Measurements from ENCODE around the gene SIK2.
"Not testable (repeated sequence)": the region's sequence is repeated elsewhere in the genome, so short reads cannot be mapped to it uniquely, and the experiment has no call there.

The SIK2 gene

DNA sequence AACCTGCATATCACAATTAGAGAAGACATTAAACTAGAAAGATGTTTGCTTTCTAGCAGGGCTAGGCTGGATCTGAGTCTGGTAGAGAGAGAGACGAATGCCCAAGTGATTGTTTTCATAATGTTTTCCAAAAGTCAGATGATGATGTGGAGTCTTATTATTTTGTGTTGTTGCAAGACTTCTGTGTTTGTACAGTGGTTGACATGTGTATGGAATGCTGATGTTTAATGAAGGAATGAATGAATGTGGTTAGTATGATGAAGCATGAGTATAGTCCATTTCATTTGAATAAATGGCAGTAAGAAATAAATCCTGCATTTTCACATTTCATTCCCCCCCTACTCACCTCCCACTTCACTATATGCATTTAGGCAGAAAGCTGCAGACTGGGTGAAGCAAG lies 94.3 kb downstream of the SIK2 start:
- no peak for DNase-seq (ENCODE audit: low read depth in 2 of 2, low spot score in 1 of 2)

DNA sequence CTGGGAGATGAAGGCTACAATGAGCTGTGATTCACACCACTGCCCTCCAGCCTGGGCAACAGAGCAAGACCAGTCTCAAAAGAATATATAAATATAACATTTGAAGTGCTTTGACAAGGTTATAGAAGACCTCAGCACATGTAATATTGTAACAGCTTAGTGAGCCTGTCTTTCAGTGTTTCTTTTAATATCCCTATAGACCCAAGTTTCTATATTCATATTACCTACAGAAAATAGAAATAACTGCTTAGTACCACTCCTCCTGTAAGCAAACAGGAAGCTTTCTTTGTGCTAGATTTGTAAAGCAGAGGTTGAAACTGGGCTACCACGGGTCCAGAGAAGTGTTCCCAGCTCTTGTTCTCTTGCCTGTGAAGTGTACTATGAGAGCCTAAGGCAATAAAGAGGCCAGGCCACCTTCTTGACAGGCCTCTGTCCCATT lies 95.7 kb downstream of the SIK2 start:
- no peak for DNase-seq (ENCODE audit: low read depth in 2 of 2, low spot score in 1 of 2)

DNA sequence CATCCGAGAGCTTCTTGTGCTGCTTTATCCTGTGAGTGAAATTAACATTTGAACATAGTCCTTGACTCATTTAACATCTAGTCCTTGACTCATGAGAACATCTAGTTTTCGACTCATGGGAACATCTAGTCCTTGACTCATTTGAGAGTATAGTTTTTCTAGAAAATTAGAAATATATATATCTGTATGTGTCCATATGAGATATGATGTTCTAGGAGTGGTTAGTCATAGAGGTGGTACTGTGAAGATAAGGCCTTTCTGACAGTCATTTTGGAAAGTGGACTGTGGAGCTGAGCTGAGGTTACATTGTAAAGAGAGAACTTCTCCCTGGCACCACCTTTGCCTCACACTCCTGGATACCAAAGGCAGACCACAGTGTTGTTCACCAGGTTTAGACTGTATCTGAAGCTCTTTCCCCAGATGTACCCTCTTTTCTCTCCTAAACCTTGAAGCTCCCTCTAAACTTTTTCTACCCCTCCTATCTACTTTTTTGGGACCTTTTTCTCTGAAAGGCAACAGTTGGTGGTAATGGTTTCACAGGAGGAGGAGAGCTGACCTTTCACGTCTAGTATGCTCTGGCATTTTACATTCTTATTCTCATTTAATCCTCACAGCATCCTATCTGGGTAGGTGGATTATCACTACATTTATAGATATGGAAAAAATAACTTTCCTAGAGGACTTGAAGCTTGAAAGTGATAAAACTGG lies 96.8 kb downstream of the SIK2 start:
- DNase-seq (ENCODE audit: low read depth in 2 of 2, low spot score in 1 of 2), result no peak

DNA sequence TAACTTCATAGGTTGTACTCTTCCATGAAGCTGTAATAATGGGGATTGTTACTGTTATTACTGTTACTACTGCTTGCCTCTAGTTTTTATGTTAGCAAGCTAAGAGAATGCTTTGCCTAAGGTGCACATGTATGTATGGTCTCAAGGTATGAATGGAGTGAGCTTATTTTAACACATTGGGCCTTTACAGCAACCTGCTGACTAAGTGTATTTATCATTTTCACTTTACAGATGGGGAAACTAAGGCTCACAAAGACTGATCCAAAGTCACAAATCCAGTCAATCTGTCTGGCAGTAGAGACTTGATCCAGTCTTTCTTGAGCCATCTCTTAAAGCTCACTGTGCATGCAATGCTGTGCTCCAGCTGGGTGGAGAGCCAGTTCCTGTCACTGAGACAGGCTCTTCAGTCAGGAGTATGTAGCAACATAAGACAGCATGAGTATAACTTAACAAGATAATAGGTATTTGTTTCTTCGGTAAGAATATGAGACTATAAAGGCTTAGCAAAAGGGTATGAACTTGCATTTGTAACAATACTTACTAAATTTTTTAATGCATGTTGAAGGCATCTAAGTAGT lies 97.4 kb downstream of the SIK2 start:
- DNase-seq (ENCODE audit: low read depth in 2 of 2, low spot score in 1 of 2), result no peak

DNA sequence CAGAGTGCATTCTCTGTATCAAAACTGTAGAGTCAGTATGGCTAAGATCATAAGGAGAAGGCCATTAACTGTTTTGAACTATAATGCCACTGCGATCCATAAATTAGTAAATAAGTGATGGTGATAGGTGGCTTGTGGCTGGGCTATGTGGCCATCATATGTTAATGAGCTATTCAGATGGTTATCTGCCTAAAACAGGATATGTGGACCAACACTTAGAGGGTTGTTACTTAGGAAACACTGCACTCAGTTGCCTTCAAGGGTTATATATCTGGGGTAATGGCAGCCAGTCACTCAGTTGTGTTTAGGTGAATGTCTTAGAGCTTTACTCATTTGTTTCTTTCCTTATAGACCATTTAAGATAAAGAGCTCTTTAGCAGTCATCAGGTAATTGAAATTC lies 97.9 kb downstream of the SIK2 start:
- DNase-seq (ENCODE audit: low read depth in 2 of 2, low spot score in 1 of 2), result no peak

DNA sequence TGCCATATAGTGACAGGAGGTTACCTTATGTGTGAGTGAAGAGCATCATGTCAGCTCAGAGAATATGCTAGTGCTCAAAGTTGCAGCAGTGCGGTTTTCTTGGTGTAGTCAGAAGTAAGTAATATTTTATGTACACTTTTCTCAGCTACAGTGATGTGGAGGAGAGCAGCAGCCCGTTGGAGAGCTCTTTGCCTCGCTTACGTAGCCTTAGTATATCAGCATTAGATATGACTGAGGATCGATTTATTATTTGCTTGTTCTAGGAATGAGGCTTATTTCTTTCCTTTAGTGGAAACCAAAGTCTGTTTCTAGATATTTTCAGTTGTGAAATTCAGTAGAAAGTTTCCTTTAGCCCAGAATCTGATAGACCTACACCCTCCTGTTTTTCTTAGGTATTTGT lies 100.4 kb downstream of the SIK2 start:
- DNase-seq (ENCODE audit: low read depth in 2 of 2, low spot score in 1 of 2), result no peak

DNA sequence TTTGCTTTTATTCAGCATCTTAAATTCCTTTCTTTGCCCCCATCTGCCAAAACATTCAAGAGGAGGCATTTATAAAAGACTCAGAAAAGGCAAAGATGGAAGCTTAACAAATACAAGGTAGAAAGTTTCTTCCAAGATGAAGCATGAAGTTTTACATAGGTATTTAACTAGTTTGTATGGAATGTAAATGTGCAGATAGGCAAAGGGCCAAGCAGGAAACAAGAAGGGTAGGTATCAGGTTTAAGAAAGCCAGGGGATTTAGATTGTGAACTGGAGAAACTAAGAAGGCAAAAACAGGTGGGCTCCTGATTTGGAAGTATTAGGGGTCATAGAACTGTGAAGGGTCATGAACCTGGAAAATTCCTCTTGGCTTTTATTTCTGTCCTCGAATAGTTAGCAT lies 101.3 kb downstream of the SIK2 start:
- no peak for DNase-seq (ENCODE audit: low read depth in 2 of 2, low spot score in 1 of 2)

DNA sequence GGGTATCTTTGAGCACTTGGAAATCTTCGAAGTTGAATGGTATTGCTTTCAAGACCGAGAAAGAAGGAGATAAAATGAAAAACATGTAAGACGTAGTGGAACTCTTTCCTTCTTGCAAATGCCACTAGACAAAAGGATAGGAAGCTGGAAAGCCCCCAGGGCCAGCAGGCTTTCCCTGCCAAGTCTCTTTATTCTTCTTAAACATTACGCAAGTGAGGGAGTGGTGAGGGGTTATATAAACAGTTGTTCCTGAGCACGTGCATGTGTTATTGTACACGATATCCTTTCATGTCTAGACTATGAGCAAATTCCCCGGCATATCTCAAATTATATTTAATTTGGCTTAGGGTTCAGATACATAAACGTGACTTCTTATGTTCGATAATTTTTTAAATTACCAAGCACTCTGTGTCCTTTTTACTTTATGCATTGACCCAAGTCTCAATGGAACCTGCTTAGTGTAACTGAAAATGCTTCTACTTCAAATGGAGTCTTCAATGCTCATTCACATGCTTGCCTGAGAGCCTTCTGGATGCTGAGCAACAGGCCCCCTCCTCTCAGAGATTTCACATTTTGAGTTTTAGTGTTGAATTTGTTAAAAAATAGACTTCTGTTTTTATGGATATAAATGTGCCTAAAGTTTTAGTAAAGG lies 104.9 kb downstream of the SIK2 start:
- DNase-seq (ENCODE audit: low read depth in 2 of 2, low spot score in 1 of 2), result no peak

DNA sequence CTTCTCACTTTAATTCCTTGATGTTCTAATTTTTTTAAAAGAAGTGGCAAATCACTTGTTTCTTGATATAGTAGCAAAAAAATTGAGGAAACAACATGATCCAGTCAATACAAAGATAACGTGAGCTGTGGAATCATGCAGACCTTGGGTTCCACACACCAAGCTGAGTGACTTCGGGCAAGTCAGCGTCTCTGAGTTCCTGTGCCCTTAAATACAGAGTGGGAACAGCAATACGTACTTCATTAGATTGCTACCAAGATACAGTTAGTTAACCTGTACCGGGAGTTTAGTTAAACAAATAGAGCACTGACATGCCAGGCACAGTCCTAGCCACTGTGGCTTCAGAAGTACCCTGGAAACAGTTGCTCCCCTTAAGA lies 105.4 kb downstream of the SIK2 start:
- no peak for DNase-seq (ENCODE audit: low read depth in 2 of 2, low spot score in 1 of 2)

DNA sequence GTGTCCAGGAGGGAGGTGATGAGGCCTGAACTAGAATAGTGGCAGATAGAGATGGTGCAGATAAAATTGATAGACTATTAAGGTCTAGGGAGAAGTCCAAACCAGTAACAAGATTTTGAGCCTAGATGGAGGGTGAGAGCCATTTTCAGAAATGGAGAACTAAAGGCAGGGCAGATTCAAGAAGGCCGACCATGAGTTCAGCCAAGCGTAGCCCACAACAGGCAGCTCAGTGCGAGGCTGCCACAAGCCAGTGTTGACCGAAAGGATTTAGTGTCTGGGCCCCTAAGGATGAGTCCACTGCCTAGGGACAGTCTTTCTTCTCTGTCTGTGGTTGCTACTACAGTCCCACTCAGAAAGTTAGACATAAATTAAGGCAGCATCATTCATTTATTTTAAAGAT lies 112.3 kb downstream of the SIK2 start:
- DNase-seq (ENCODE audit: low read depth in 2 of 2, low spot score in 1 of 2), result no peak

DNA sequence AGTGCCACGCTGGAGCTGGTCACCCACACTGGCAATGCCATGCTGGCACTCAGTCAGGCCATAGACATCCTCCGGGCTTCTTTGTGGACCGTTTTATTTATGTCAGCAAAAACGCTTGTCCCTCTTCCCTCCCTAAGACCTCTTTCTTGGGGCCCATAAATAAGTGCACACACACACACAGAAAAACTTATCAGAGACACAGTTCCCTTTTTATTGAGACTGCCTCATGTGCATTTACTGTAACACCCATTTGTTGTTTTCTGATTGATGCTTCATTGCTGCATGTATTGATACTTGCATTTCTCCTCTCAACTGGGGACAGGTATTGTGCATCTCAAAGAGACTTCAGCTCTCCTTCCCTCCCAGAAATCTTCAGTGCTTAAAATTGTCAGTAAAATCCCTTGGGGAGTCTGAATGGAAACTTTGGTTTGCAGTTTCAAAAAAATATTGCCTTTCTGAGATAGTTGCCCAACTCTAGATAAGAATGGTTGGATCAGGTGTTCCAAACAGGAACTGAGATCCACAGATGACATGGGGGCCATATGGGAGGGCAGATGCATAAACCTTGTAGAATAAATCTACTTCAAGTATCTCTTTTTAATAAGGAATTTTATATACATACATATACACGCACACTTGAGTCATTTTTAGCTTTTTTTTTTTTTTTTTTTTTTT lies 113.0 kb downstream of the SIK2 start:
- DNase-seq (ENCODE audit: low read depth in 2 of 2, low spot score in 1 of 2), result no peak

DNA sequence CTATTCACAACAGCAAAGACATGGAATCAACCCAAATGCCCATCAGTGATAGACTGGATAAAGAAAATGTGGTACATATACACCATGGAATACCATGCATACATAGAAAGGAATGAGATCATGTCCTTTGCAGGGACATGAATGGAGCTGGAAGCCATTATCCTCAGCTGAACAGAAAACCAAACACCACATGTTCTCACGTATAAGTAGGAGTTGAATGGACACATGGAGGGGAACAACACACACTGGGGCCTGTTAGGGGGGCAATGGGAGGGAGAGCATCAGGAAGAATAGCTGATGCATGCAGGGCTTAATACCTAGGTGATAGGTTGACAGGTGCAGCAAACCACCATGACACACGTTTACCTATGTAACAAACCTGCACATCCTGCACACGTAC lies 115.4 kb downstream of the SIK2 start:
- not testable (repeated sequence) for DNase-seq (ENCODE audit: low read depth in 2 of 2, low spot score in 1 of 2)

DNA sequence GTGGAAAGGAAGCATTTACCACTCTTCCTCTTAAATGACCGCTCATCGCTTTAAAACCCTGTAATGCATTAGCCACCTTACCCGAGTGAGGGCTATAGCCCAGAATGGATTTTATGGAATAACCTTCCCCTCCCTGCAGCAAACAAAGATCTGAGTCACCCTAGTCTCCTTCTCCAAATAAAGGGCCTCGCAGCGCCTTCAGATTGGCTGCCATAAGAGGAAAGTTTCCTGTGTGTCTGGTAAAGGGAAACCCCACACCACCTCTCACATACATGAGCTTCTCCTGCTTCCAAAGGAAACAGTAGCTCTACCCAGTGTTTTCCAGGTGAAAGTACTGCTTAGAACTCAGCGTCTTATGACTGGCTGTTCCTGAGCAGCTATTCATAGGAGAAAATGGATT lies 116.2 kb downstream of the SIK2 start:
- DNase-seq (ENCODE audit: low read depth in 2 of 2, low spot score in 1 of 2), result no peak

DNA sequence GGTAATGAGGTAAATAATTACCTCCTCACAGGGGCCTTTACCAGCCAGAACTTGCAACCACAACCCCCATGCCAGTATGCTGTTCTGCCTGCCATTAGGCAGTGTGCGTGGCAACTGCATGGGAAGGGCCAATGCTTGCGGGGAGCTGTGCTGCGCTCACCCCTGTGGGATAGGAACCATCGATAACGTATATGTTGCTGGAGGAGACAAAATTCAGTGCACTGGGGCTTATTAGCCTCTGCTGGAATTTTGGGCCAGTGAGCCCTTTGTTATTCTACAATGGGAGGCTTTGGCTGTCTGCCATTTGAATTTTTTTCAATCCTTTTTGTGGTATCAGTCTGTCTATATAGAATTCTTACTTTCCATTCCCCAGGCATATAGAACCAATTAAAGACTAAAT lies 116.6 kb downstream of the SIK2 start:
- no peak for DNase-seq (ENCODE audit: low read depth in 2 of 2, low spot score in 1 of 2)

DNA sequence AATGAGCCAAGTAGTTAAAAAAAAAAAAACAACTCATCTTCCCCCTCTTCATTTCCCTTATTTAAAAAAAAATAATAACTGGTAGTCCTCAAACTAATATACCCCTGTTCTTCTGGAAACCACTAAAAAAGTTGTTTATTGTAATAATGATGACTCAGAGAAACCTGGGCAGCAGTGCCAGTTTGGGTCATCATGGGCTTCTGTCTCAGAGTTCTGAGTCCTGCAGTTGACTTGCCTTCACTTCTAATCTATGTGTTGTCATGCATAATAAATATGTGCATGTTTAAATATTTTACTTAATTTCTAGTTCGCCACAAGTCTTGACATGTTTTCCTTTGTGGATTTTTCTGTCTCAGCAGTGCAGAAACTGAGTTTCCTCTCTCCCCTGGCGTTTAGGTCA lies 117.1 kb downstream of the SIK2 start:
- DNase-seq (ENCODE audit: low read depth in 2 of 2, low spot score in 1 of 2), result no peak

DNA sequence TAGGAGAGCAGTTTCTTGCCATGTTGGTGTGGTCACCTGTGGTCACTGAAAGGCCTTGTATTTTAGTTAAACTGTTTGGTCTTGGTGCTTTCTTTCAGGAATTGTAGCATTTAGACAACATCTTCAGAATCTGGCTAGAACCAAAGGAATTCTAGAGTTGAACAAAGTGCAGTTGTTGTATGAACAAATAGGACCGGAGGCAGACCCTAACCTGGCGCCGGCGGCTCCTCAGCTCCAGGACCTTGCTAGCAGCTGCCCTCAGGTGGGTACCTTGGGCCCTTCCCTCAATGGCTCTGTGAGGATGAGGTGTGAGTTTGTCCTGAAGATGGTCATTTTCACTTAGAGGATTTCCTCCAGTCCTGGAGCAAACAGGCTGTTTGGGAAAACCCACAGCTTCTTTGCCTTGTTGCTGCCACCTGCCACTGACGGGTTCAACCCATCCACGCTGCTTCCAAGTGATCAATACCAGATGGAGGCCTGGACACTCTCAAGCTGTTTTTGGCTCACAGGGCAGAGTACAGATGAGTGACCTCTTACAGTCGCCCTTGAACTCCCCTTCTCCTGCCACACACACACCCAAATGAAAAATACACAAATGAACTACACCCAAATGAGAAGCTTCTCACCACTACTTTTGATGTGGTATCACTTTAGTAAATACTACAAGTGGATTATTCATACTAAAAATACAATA lies 118.7 kb downstream of the SIK2 start:
- DNase-seq (ENCODE audit: low read depth in 2 of 2, low spot score in 1 of 2), result no peak

DNA sequence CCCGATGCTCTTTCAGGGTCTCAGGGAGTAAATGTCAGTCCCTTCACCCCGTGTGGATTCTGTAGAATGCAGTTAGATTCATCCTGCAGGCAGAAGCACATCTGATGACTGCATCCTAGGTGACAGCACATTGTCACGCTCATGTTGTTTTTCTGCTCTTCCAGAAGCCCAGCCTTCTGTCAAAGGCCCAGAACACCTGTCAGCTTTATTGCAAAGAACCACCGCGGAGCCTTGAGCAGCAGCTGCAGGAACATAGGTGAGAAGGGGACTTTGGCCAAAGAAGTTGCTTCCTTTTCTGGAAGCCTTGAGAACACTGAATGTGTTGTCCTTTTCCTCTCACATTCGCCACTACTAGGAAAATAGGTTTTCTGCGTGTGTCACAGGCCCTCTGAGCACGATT lies 120.3 kb downstream of the SIK2 start:
- DNase-seq (ENCODE audit: low read depth in 2 of 2, low spot score in 1 of 2), result no peak

DNA sequence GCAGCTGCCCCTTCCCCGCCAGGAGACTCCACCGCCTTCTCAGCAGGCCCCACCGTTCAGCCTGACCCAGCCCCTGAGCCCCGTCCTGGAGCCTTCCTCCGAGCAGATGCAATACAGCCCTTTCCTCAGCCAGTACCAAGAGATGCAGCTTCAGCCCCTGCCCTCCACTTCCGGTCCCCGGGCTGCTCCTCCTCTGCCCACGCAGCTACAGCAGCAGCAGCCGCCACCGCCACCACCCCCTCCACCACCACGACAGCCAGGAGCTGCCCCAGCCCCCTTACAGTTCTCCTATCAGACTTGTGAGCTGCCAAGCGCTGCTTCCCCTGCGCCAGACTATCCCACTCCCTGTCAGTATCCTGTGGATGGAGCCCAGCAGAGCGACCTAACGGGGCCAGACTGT lies 121.3 kb downstream of the SIK2 start:
- DNase-seq (ENCODE audit: low read depth in 2 of 2, low spot score in 1 of 2), result no peak

DNA sequence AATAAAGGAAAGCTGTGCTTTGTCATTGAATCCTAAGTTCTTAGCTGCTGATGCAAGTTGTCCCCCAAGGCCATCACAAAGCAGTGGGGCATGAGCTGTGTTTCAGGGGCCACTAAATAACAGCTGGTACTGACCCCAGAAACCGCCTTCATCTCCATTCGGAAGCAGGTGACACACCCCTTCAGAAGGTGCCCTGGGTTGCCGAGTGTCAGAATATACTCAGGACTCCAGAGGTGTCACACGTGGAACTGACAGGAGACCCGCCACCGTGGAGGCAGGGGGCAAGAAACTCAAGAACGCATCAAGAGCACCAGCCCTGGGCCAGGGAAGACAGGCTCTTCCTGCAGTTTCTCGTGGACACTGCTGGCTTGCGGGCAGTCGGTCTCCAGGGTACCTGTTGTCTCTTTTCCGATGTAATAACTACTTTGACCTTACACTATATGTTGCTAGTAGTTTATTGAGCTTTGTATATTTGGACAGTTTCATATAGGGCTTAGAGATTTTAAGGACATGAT lies 122.4 kb downstream of the SIK2 start:
- no peak for DNase-seq (ENCODE audit: low read depth in 2 of 2, low spot score in 1 of 2)

DNA sequence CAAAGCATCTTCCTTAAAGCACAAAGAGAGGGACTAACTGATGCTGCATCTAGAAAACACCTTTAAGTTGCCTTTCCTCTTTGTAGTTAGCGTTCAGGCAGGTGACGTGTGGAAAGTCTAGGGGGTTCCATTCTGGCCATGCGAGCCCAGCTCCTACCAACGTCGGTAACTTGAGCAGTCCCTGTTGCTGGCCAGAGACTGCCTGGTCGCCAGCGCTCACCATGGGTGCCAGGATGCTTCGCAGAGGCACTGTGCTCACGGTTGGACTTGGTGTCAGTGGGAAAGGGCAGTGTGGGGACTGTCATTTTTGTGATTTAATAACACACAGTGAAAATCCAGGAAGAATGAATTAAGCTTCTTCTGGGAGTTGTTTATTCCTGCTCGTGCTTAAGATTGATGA lies 123.4 kb downstream of the SIK2 start:
- DNase-seq (ENCODE audit: low read depth in 2 of 2, low spot score in 1 of 2), result no peak

DNA sequence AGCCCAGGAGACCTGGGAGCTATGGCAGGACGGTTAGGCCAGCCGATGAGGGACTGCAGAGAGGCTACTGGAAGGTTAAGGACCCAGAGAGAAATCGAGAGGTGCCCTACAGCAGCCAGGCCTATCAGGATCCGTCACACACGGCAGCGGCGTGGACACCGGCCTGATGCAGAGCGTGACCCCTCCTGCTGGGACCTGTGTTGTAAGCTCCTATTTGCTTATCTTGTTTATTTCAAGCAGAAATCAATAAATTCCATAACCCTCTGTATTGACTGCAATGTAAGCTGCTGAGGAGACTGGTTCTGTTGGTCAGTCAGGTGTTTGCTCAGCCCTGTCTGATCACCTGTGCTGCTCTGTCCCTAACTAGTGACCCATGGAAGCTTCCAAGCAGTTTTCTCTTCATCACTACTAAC lies 124.1 kb downstream of the SIK2 start:
- no peak for DNase-seq (ENCODE audit: low read depth in 2 of 2, low spot score in 1 of 2)
